Astrocyte (in vitro differentiated cells and primary cell): ENCODE results near the gene PPTC7.

Source experiments
- EZH2 ChIP-seq: IDR thresholded peaks from 2 replicates; pipeline ENCODE4 v1.6.1; 2012; ENCODE audit warnings: mild to moderate bottlenecking, low read length, inconsistent platforms; ENCODE audit not compliant: insufficient read depth
- TF ChIP-seq, protein P1 (sequence below): IDR thresholded peaks from 2 replicates; pipeline ENCODE4 v1.5.1; 2011; ENCODE audit warnings: low read depth, mild to moderate bottlenecking, inconsistent platforms, low read length, moderate library complexity; ENCODE audit not compliant: insufficient read depth

- TF ChIP-seq, protein P1, sequence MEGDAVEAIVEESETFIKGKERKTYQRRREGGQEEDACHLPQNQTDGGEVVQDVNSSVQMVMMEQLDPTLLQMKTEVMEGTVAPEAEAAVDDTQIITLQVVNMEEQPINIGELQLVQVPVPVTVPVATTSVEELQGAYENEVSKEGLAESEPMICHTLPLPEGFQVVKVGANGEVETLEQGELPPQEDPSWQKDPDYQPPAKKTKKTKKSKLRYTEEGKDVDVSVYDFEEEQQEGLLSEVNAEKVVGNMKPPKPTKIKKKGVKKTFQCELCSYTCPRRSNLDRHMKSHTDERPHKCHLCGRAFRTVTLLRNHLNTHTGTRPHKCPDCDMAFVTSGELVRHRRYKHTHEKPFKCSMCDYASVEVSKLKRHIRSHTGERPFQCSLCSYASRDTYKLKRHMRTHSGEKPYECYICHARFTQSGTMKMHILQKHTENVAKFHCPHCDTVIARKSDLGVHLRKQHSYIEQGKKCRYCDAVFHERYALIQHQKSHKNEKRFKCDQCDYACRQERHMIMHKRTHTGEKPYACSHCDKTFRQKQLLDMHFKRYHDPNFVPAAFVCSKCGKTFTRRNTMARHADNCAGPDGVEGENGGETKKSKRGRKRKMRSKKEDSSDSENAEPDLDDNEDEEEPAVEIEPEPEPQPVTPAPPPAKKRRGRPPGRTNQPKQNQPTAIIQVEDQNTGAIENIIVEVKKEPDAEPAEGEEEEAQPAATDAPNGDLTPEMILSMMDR, result no peak
- TF ChIP-seq EZH2, result no peak
Observed at GRCh38 chr12:110513842-110514241, 69.3 kb downstream of the PPTC7 start.
